Measurements from ENCODE around the gene HACD3. TPM values are rescaled to one million over a fixed set of nuclear protein-coding genes. Genes with fewer than 3 reads are reported as not detected.

HACD3 gene
- total RNA-seq, 1 experiment from 2014 or later, result 118 TPM

DNA sequence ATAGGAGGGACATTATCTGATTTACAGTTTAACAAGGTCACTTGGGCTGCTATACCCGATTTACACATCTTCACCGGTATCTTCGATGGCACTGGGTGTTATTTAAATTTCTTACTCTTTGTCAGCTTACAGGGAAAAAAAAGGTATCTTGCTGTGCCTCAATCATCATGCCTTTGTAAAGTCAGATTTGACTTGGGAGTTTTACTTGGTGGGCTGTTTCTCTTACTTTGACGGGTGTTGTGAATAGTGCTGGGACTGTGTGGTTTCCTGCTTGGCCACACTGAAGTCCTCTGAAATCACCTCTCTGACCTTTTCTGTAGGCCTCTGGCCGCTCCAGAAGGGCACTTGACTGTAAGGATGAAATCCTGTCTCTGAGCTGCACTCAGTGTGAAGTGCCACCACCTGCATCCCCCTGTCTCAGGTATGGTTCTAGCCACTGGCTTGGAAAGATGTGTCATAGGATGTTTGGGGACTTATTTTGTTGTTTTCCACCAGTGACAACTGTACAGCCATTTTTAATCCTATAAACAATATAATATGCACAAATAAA is 88.4 kb downstream of the HACD3 start:
- POLR2A ChIA-PET, result no interaction called here
- BruUV-seq (replicated peaks), result no TSS peak

DNA sequence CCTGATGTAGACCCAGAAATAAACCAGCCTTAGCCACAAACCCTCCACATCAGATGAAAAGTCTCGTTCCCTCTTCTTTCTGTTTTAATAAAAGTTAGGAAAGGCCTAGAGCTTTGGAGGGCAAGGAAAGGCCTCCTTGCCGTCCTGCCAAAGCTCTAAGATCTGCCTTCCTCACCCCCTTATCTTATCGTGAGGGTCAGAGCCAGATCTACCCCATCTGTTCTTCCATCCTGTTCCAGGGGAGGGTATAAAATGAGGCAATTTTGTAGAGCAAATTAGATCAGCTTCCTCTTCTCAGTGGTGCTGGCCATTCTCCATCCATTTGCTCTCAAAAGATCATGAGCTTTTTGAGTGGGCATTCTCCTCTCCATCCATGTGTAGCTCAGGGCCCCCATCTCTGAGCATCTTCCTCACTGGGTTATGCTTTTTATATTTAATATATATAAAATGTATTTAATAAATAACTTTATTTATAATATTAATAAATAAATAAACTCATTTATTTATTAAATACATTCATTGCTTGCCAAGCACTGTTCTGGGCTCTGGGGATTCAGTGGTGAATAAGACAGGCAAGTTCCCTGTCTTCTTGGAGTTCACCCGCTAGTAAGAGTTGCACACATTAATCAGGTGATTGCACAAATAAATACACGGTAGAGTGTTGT is 89.5 kb downstream of the HACD3 start:
- TF ChIP-seq, protein P1, sequence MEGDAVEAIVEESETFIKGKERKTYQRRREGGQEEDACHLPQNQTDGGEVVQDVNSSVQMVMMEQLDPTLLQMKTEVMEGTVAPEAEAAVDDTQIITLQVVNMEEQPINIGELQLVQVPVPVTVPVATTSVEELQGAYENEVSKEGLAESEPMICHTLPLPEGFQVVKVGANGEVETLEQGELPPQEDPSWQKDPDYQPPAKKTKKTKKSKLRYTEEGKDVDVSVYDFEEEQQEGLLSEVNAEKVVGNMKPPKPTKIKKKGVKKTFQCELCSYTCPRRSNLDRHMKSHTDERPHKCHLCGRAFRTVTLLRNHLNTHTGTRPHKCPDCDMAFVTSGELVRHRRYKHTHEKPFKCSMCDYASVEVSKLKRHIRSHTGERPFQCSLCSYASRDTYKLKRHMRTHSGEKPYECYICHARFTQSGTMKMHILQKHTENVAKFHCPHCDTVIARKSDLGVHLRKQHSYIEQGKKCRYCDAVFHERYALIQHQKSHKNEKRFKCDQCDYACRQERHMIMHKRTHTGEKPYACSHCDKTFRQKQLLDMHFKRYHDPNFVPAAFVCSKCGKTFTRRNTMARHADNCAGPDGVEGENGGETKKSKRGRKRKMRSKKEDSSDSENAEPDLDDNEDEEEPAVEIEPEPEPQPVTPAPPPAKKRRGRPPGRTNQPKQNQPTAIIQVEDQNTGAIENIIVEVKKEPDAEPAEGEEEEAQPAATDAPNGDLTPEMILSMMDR (IDR thresholded peaks at IDR 0.05; ENCODE audit: insufficient read depth in 1 of 2, low read depth in 1 of 2, low read length in 1 of 2, severe bottlenecking in 1 of 2, unreplicated experiment in 1 of 2), result no peak
- intact Hi-C loops (cut with micrococcal nuclease; ENCODE audit: unreplicated experiment), result no loop called here
- Mint-ChIP-seq H3K4me3 (ENCODE audit: unreplicated experiment) (no peak overlapping the region), H3K27me3 (ENCODE audit: insufficient read depth, unreplicated experiment) (no peaks in the 10 kb centered on the region), H3K4me1 (ENCODE audit: low read depth, unreplicated experiment) (no peaks in the 10 kb centered on the region), H3K27ac (ENCODE audit: unreplicated experiment) (no peak overlapping the region), H3K9me3 (ENCODE audit: unreplicated experiment) (no peaks in the 10 kb centered on the region), H3K36me3 (ENCODE audit: insufficient read depth, unreplicated experiment) (no peaks in the 10 kb centered on the region)
- ChIA-PET CTCF (no interaction called here), POLR2A (no interaction called here)
- Histone ChIP-seq H3K36me3 (ENCODE audit: control insufficient read depth, insufficient read depth, low read length) (no peaks in the 10 kb centered on the region), H3K27me3 (replicated peaks; ENCODE audit: control insufficient read depth, insufficient read depth, low read length) (no peaks in the 10 kb centered on the region), H3K9me3 (no peaks in the 10 kb centered on the region), H3K4me1 (no peaks in the 10 kb centered on the region), H3K4me3 (ENCODE audit: low read depth, low read length) (no peak overlapping the region)
- no peak for DNase-seq
- BruUV-seq (replicated peaks), result no TSS peak

More for the DNA sequence above, 88.4 kb downstream of the HACD3 start:
- Mint-ChIP-seq H3K4me1 (ENCODE audit: low read depth, unreplicated experiment) (no peaks in the 10 kb centered on the region), H3K27me3 (ENCODE audit: insufficient read depth, unreplicated experiment) (no peaks in the 10 kb centered on the region), H3K9me3 (ENCODE audit: unreplicated experiment) (no peaks in the 10 kb centered on the region), H3K4me3 (ENCODE audit: unreplicated experiment) (no peak overlapping the region), H3K27ac (ENCODE audit: unreplicated experiment) (no peak overlapping the region), H3K36me3 (ENCODE audit: insufficient read depth, unreplicated experiment) (no peaks in the 10 kb centered on the region)
- intact Hi-C loops (cut with micrococcal nuclease; ENCODE audit: unreplicated experiment), result no loop called here
- CTCF ChIA-PET, result no interaction called here
- Histone ChIP-seq H3K27me3 (replicated peaks; ENCODE audit: control insufficient read depth, insufficient read depth, low read length) (no peaks in the 10 kb centered on the region), H3K36me3 (ENCODE audit: control insufficient read depth, insufficient read depth, low read length) (no peaks in the 10 kb centered on the region), H3K9me3 (no peaks in the 10 kb centered on the region), H3K4me1 (no peaks in the 10 kb centered on the region), H3K4me3 (ENCODE audit: low read depth, low read length) (no peak overlapping the region)
- DNase-seq, result no peak
- TF ChIP-seq, protein P1 (IDR thresholded peaks at IDR 0.05; ENCODE audit: insufficient read depth in 1 of 2, low read depth in 1 of 2, low read length in 1 of 2, severe bottlenecking in 1 of 2, unreplicated experiment in 1 of 2), result no peak

- ChIA-PET CTCF (no interaction called here), POLR2A (no interaction called here)
- intact Hi-C loops (cut with micrococcal nuclease; ENCODE audit: unreplicated experiment), result no loop called here
Measured at GRCh38 chr15:65620833-65621232, 90.6 kb downstream of the HACD3 start.

More at GRCh38 chr15:65620833-65621232, 90.6 kb downstream of the HACD3 start:
- Mint-ChIP-seq H3K27ac (ENCODE audit: unreplicated experiment) (no peak overlapping the region), H3K27me3 (ENCODE audit: insufficient read depth, unreplicated experiment) (no peaks in the 10 kb centered on the region), H3K4me1 (ENCODE audit: low read depth, unreplicated experiment) (no peaks in the 10 kb centered on the region), H3K4me3 (ENCODE audit: unreplicated experiment) (no peak overlapping the region), H3K36me3 (ENCODE audit: insufficient read depth, unreplicated experiment) (no peaks in the 10 kb centered on the region), H3K9me3 (ENCODE audit: unreplicated experiment) (no peaks in the 10 kb centered on the region)
- no peak overlapping the region for H3K4me3 ChIP-seq (ENCODE audit: low read depth, low read length)
- no peaks in the 10 kb centered on the region for H3K27me3 ChIP-seq (replicated peaks; ENCODE audit: control insufficient read depth, insufficient read depth, low read length)
- H3K36me3 ChIP-seq (ENCODE audit: control insufficient read depth, insufficient read depth, low read length), result no peaks in the 10 kb centered on the region
- no peaks in the 10 kb centered on the region for H3K4me1 ChIP-seq
- BruUV-seq (replicated peaks), result no TSS peak
- H3K9me3 ChIP-seq, result no peaks in the 10 kb centered on the region
- TF ChIP-seq, protein P1 (IDR thresholded peaks at IDR 0.05; ENCODE audit: insufficient read depth in 1 of 2, low read depth in 1 of 2, low read length in 1 of 2, severe bottlenecking in 1 of 2, unreplicated experiment in 1 of 2), result no peak
- DNase-seq, result no peak
